PFSK-1 (cell line): ENCODE measurements around the gene ID1.

ENCODE experiments used
- POLR2AphosphoS5 ChIP-seq: IDR thresholded peaks from 2 replicates; pipeline ENCODE4 v1.6.1; 2012; ENCODE audit warnings: low read depth, mild to moderate bottlenecking, control low read depth, low read length, moderate library complexity
- SIN3A ChIP-seq: IDR thresholded peaks from 2 replicates; pipeline ENCODE4 v1.6.1; 2012; ENCODE audit warnings: mild to moderate bottlenecking, low read length, moderate library complexity, borderline replicate concordance; ENCODE audit not compliant: insufficient read depth
- TAF1 ChIP-seq: IDR thresholded peaks from 2 replicates; pipeline ENCODE4 v1.6.1; 2012; ENCODE audit warnings: low read length, control low read depth, borderline replicate concordance; ENCODE audit not compliant: insufficient read depth
- TF ChIP-seq, protein P1 (sequence below), 2 experiments: IDR thresholded peaks; 2 replicates each; pipeline versions ENCODE4 v1.6.1 to v1.8.0; 2011 to 2012; ENCODE audit warnings: low read depth in 2 of 2, low read length in 2 of 2, control low read depth in 1 of 2, inconsistent platforms in 1 of 2, mild to moderate bottlenecking in 1 of 2, moderate library complexity in 1 of 2; ENCODE audit not compliant: insufficient read depth in 1 of 2

DNA sequence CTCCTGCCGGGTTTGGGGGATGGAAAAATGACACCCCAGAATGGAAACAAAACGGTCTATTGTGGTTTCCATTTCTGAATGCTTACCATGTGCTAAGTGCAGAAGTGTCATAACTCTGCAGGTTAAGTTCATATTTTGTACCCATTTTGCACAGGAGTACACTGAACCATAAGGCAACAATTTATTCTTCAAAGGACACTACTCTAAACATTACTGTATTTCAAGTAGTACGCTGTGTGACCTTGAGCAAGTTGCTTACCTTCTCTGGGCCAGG, 9.8 kb upstream of the ID1 start:
- no peak for TF ChIP-seq TAF1
- TF ChIP-seq, protein P1, sequence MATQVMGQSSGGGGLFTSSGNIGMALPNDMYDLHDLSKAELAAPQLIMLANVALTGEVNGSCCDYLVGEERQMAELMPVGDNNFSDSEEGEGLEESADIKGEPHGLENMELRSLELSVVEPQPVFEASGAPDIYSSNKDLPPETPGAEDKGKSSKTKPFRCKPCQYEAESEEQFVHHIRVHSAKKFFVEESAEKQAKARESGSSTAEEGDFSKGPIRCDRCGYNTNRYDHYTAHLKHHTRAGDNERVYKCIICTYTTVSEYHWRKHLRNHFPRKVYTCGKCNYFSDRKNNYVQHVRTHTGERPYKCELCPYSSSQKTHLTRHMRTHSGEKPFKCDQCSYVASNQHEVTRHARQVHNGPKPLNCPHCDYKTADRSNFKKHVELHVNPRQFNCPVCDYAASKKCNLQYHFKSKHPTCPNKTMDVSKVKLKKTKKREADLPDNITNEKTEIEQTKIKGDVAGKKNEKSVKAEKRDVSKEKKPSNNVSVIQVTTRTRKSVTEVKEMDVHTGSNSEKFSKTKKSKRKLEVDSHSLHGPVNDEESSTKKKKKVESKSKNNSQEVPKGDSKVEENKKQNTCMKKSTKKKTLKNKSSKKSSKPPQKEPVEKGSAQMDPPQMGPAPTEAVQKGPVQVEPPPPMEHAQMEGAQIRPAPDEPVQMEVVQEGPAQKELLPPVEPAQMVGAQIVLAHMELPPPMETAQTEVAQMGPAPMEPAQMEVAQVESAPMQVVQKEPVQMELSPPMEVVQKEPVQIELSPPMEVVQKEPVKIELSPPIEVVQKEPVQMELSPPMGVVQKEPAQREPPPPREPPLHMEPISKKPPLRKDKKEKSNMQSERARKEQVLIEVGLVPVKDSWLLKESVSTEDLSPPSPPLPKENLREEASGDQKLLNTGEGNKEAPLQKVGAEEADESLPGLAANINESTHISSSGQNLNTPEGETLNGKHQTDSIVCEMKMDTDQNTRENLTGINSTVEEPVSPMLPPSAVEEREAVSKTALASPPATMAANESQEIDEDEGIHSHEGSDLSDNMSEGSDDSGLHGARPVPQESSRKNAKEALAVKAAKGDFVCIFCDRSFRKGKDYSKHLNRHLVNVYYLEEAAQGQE (IDR thresholded peaks at IDR 0.05; ENCODE audit: insufficient read depth in 1 of 2, low read depth in 2 of 2, low read length in 2 of 2) = no peak
- no peak for TF ChIP-seq POLR2AphosphoS5
- no peak for TF ChIP-seq SIN3A
